ENCODE data around the gene EIF2B4.

DNA sequence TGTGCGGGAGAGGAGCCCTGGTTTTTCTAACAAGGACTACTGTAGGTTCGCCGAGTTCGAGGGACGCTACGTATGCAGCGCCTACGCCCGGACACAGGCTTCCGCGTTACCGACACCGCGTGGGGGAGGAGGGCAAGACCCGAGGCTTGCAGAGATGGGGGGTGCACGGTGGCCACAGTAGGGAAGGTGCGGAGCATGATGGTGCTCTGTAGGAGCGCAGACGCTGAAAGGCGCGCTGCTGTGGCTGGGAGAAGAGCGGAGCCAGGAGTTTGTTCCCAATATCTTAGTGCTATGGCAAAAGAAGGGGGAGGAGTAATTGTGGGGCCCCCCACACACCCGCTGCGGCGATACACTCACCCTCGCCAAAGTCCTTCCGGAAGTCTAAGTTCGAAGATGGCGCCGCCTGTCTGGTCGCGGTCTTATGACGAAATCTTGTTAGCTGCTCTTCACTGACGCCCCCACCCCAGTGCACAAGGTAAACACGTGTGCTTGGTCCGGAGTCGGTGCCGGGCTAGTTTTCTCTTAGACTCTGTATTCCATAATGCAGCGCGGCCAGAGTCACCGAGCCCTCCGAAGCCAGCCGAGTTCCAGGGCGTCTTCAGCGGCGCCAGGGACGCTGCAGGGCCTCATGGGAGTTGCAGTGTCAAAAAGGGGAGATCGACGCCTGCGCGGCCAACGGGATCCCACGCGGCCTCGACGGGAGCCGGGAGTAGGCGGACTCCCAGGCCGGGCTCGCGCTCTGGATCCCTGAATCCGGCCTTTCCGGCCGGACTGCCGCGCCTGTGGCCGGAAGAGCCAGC lies 13.6 kb downstream of the EIF2B4 start, which contains the start of gene GTF3C2:
- TF ChIP-seq, protein P1, sequence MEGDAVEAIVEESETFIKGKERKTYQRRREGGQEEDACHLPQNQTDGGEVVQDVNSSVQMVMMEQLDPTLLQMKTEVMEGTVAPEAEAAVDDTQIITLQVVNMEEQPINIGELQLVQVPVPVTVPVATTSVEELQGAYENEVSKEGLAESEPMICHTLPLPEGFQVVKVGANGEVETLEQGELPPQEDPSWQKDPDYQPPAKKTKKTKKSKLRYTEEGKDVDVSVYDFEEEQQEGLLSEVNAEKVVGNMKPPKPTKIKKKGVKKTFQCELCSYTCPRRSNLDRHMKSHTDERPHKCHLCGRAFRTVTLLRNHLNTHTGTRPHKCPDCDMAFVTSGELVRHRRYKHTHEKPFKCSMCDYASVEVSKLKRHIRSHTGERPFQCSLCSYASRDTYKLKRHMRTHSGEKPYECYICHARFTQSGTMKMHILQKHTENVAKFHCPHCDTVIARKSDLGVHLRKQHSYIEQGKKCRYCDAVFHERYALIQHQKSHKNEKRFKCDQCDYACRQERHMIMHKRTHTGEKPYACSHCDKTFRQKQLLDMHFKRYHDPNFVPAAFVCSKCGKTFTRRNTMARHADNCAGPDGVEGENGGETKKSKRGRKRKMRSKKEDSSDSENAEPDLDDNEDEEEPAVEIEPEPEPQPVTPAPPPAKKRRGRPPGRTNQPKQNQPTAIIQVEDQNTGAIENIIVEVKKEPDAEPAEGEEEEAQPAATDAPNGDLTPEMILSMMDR (IDR thresholded peaks at IDR 0.05): no peak
- TF ChIP-seq POLR2AphosphoS5 (IDR thresholded peaks at IDR 0.05): peak; percentile 94
- peak; percentile 42 for TF ChIP-seq POLR2A (IDR thresholded peaks at IDR 0.05)
